Memory B cell (primary cell): ENCODE measurements around the gene SPATA46.

Source experiments
- ATAC-seq: fragments of 150-1000 bp; cut with Tn5 transposase; 2 replicates; pipeline ENCODE4 v1.10.0; 2021; ENCODE audit warnings: low read depth, mild to moderate bottlenecking, moderate library complexity
- DNase-seq, 2 donors: peaks; one replicate each; pipeline ENCODE4 v3.0.0; 2022; ENCODE audit warnings: low spot score in 2 of 2
- H3K27ac Mint-ChIP-seq: one replicate; pipeline ENCODE4 v1.8.0; 2022; ENCODE audit warnings: mild to moderate bottlenecking, moderate library complexity, mixed read lengths
- H3K27me3 Mint-ChIP-seq: one replicate; pipeline ENCODE4 v1.8.0; 2022; ENCODE audit warnings: mixed read lengths
- H3K36me3 Mint-ChIP-seq: one replicate; pipeline ENCODE4 v1.8.0; 2022; ENCODE audit warnings: mild to moderate bottlenecking, mixed read lengths
- H3K4me1 Mint-ChIP-seq: one replicate; pipeline ENCODE4 v1.8.0; 2022; ENCODE audit warnings: mixed read lengths
- H3K4me3 Mint-ChIP-seq: one replicate; pipeline ENCODE4 v1.8.0; 2022; ENCODE audit warnings: mild to moderate bottlenecking, moderate library complexity, mixed read lengths
- H3K9me3 Mint-ChIP-seq: one replicate; pipeline ENCODE4 v1.8.0; 2022; ENCODE audit warnings: mixed read lengths

Gene SPATA46

GRCh38 chr1:162336621-162337285, 39.9 kb downstream of the SPATA46 start:
- Mint-ChIP-seq H3K4me1 (no peaks in the 10 kb centered on the region), H3K36me3 (no peaks in the 10 kb centered on the region), H3K9me3 (no peaks in the 10 kb centered on the region), H3K4me3 (no peak overlapping the region), H3K27ac (no peak overlapping the region), H3K27me3 (peaks cover 4% of the 10 kb centered on the region)
- DNase-seq, result no peak
- ATAC-seq, result no peak

GRCh38 chr1:162335126-162335525, 41.5 kb downstream of the SPATA46 start:
- ATAC-seq (no peak), DNase-seq (no peak)
- Mint-ChIP-seq H3K9me3 (no peaks in the 10 kb centered on the region), H3K27me3 (peaks cover 9% of the 10 kb centered on the region), H3K36me3 (no peaks in the 10 kb centered on the region), H3K27ac (no peak overlapping the region), H3K4me3 (no peak overlapping the region), H3K4me1 (no peaks in the 10 kb centered on the region)

- H3K27ac Mint-ChIP-seq, result no peak overlapping the region
- H3K9me3 Mint-ChIP-seq, result no peaks in the 10 kb centered on the region
- DNase-seq (no peak), ATAC-seq (no peak)
- peaks cover 9% of the 10 kb centered on the region for H3K27me3 Mint-ChIP-seq
- no peaks in the 10 kb centered on the region for H3K36me3 Mint-ChIP-seq
- H3K4me1 Mint-ChIP-seq, result no peaks in the 10 kb centered on the region
- H3K4me3 Mint-ChIP-seq, result no peak overlapping the region
These were observed 42.7 kb downstream of the SPATA46 start for GRCh38 chr1:162333991-162334390.

GRCh38 chr1:162329826-162330225, 46.8 kb downstream of the SPATA46 start:
- no peak overlapping the region for H3K4me3 Mint-ChIP-seq
- H3K27ac Mint-ChIP-seq, result no peak overlapping the region
- H3K4me1 Mint-ChIP-seq, result no peaks in the 10 kb centered on the region
- no peak for ATAC-seq
- H3K36me3 Mint-ChIP-seq, result no peaks in the 10 kb centered on the region
- H3K27me3 Mint-ChIP-seq, result peaks cover 13% of the 10 kb centered on the region
- DNase-seq, result no peak
- H3K9me3 Mint-ChIP-seq, result no peaks in the 10 kb centered on the region

- no peaks in the 10 kb centered on the region for H3K4me1 Mint-ChIP-seq
- no peaks in the 10 kb centered on the region for H3K36me3 Mint-ChIP-seq
- DNase-seq, result no peak
- no peak for ATAC-seq
- no peak overlapping the region for H3K4me3 Mint-ChIP-seq
- H3K9me3 Mint-ChIP-seq, result no peaks in the 10 kb centered on the region
- H3K27me3 Mint-ChIP-seq, result peaks cover 10% of the 10 kb centered on the region
- no peak overlapping the region for H3K27ac Mint-ChIP-seq
These were observed 48.1 kb downstream of the SPATA46 start for GRCh38 chr1:162328512-162328911.

- Mint-ChIP-seq H3K9me3 (no peaks in the 10 kb centered on the region), H3K4me3 (no peak overlapping the region), H3K27ac (no peak overlapping the region), H3K27me3 (peaks cover 10% of the 10 kb centered on the region), H3K4me1 (no peaks in the 10 kb centered on the region), H3K36me3 (no peaks in the 10 kb centered on the region)
- DNase-seq (no peak), ATAC-seq (no peak)
These were observed 48.9 kb downstream of the SPATA46 start for GRCh38 chr1:162327788-162328165.

GRCh38 chr1:162327144-162327787, 49.4 kb downstream of the SPATA46 start:
- H3K27ac Mint-ChIP-seq, result no peak overlapping the region
- H3K4me3 Mint-ChIP-seq, result no peak overlapping the region
- ATAC-seq, result no peak
- peaks cover 12% of the 10 kb centered on the region for H3K27me3 Mint-ChIP-seq
- H3K4me1 Mint-ChIP-seq, result no peaks in the 10 kb centered on the region
- no peaks in the 10 kb centered on the region for H3K36me3 Mint-ChIP-seq
- no peaks in the 10 kb centered on the region for H3K9me3 Mint-ChIP-seq
- DNase-seq, result no peak

- H3K4me3 Mint-ChIP-seq, result no peak overlapping the region
- no peaks in the 10 kb centered on the region for H3K9me3 Mint-ChIP-seq
- no peaks in the 10 kb centered on the region for H3K36me3 Mint-ChIP-seq
- ATAC-seq (no peak), DNase-seq (no peak)
- peaks cover 12% of the 10 kb centered on the region for H3K27me3 Mint-ChIP-seq
- no peak overlapping the region for H3K27ac Mint-ChIP-seq
- no peaks in the 10 kb centered on the region for H3K4me1 Mint-ChIP-seq
These were observed 50.1 kb downstream of the SPATA46 start for GRCh38 chr1:162326559-162326958.

GRCh38 chr1:162324396-162324795, 52.3 kb downstream of the SPATA46 start:
- H3K4me3 Mint-ChIP-seq, result no peak overlapping the region
- peaks cover 12% of the 10 kb centered on the region for H3K27me3 Mint-ChIP-seq
- ATAC-seq (no peak), DNase-seq (no peak)
- H3K9me3 Mint-ChIP-seq, result no peaks in the 10 kb centered on the region
- H3K4me1 Mint-ChIP-seq, result no peaks in the 10 kb centered on the region
- H3K36me3 Mint-ChIP-seq, result no peaks in the 10 kb centered on the region
- H3K27ac Mint-ChIP-seq, result no peak overlapping the region
